Astrocyte (in vitro differentiated cells and primary cell): ENCODE results near the gene RXFP1.

Experiments used
- CTCF ChIP-seq: IDR thresholded peaks from 2 replicates; pipeline ENCODE4 v1.5.1; 2011; ENCODE audit warnings: low read depth, mild to moderate bottlenecking, inconsistent platforms, low read length, moderate library complexity; ENCODE audit not compliant: insufficient read depth
- EZH2 ChIP-seq: IDR thresholded peaks from 2 replicates; pipeline ENCODE4 v1.6.1; 2012; ENCODE audit warnings: mild to moderate bottlenecking, low read length, inconsistent platforms; ENCODE audit not compliant: insufficient read depth

GRCh38 chr4:158588777-158589176 lies 67.1 kb downstream of the RXFP1 start:
- no peak for TF ChIP-seq CTCF
- TF ChIP-seq EZH2 = no peak
